Stimulated activated CD8-positive, alpha-beta memory T cell treated with anti-CD3 and anti-CD28 coated beads, Interleukin-4, amount 100 ng/mL, for 1 hour (primary cell): Measurements from ENCODE around the gene STK10.
A peak's percentile ranks its signal among the peaks of the same experiment; 100 is the strongest.
"Not testable (repeated sequence)": the region's sequence is repeated elsewhere in the genome, so short reads cannot be mapped to it uniquely, and the experiment has no call there.

Experiments
- DNase-seq, 2 donors: peaks; one replicate each; pipeline ENCODE4 v3.0.0-alpha.2; 2020; ENCODE audit warnings: low read depth in 2 of 2, low spot score in 1 of 2

The STK10 gene

GRCh38 chr5:172188033-172188892 lies at the start of gene STK10:
TSS of gene STK10 (minus strand) at chr5:172188224. CDS start at chr5:172188042, 182 bp downstream.
- peak; percentile 73 to 80 for DNase-seq

DNA sequence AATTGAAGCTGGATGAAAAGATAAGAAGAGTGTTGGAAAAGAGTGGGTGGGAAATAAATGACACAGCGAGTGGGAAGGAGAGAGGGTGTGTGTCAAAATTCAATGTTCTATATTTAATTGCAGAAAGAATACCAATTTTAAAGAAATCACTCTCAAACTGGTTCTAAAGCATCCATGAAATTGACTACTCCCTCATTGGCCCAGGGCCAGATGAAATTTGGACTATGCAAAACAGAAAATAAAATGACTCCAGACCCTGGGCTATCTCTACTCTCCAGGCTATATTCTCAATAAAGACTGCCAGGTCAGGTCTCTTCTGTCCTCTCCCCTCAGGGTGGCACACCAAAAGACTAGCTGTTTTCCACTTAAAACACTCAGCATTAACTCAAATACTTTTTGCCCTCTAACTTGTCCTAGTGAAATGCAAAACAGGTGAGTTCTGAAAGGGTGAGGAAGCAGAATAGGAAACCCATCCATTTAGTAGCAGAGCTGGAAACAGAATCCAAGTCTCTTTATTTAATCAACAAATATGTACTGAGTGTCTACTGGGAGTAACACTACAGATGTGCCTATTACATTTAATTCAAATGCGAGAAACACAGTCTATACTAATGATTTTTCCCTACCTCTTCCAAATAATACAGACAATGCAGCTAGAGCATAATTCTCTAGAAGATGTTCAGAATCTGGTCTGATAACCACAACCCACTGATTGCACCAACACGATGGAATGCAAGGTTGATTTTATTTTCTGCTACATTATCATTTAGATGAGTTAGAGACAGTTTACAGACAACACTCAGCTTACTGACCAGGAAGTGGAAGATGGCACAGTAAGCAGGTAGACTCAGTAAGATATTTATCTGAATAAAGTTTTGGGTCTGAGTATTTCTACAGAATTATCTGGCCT lies 48.1 kb upstream of the STK10 start:
- no peak for DNase-seq

- no peak for DNase-seq
Observed at GRCh38 chr5:172235132-172235780, 47.2 kb upstream of the STK10 start.

DNA sequence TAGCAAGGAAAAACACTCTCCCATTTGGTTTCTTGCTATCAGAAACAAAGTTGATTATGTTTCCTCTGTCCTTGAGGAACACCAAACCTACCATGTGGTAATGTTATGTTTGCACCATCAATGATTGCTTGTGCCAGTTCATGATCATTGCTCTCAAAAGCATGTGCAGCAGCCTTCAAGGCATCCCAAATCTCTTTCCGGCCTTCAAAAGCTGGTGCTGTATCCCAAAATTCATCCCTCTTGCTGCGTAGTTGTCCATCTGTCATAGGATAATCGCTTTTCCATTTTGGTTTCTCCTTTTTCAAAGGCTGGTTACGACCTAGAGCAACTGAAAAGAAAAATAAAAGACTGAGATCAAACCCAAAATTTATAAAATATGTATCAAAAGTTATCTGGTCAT lies 46.0 kb upstream of the STK10 start:
- DNase-seq: no peak

DNA sequence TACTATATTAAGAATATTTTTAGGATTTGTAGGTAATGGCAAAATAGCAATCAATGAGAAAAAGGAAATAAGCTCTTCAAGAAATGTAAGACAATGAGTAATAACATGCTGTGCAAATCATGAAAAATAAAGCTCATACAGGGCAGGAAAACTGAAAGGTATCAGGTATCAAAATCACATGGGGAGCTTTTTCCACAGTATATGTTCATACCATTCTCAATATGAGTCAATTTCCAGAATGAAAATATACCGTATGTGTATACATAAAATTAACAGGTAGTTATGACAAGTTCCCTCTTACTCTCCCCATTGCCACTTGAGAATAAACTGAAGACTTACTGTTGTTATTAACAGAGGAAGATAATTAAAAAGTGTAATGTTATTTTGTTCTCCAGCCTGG lies 41.9 kb upstream of the STK10 start:
- DNase-seq: no peak

GRCh38 chr5:172224996-172225395 lies 37.0 kb upstream of the STK10 start:
- no peak for DNase-seq

GRCh38 chr5:172223901-172224873 lies 36.2 kb upstream of the STK10 start:
- no peak for DNase-seq

DNA sequence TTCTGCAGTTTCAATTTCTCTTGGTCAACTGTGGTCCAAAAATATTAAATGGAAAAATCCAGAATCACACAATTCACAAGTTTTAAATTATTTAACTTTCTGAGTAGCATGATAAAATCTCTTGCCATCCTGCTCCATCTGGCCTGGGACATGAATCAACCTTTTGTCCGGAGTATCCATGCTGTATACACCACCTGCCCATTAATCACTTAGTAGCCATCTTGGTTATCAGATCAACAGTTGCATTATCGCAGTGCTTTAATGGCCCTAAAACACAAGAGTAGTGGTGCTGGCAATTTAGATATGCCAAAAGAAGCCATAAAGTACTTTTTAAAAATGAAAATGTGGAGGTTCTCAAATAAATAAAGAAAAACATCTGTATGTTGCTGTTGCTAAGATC lies 31.3 kb upstream of the STK10 start:
- DNase-seq: no peak

GRCh38 chr5:172216345-172216744 lies 28.3 kb upstream of the STK10 start:
- DNase-seq: no peak

GRCh38 chr5:172213126-172213525 lies 25.1 kb upstream of the STK10 start:
- DNase-seq: no peak

DNA sequence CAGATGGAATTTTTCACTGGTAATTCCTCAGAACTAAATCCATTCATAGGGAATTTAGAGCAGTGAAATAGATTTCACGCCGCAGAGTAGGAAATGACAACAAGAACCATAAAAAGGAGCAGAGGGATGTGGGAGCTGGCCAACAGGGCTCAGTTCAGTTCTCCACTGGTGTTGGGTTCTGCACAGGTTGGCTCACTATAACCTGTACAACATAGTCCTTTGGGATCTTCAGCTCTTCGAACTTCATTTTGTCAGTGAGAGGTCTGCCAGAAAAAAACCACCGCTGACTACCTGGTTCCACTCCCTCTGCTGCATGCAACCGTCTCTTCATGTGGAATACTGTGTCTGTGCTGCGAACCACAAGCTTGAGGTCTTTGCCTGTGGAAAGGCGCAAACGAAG lies 23.7 kb upstream of the STK10 start:
- no peak for DNase-seq

- DNase-seq: no peak
Observed at GRCh38 chr5:172209714-172210113, 21.7 kb upstream of the STK10 start.

- DNase-seq: no peak
Observed at GRCh38 chr5:172207511-172207910, 19.5 kb upstream of the STK10 start.

GRCh38 chr5:172205984-172206383 lies 18.0 kb upstream of the STK10 start:
- DNase-seq: not testable (repeated sequence)

GRCh38 chr5:172200476-172200875 lies 12.5 kb upstream of the STK10 start:
- DNase-seq: no peak

- no peak for DNase-seq
Observed at GRCh38 chr5:172199446-172199845, 11.4 kb upstream of the STK10 start.

DNA sequence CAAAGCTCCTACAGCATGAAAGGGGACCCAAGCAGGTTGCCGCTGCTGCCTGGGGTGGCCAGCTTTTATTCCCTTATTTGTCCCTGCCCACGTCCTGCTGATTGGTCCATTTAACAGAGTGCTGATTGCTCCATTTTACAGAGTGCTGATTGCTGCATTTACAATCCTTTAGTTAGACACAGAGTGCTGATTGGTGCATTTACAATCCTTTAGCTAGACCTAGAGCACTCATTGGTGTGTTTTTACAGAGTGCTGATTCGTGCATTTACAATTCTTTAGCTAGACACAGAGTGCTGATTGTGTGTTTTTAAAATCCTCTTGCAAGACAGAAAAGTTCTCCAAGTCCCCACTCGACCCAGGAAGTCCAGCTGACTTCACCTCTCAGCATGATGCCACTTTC lies 9.8 kb upstream of the STK10 start:
- DNase-seq: not testable (repeated sequence)

DNA sequence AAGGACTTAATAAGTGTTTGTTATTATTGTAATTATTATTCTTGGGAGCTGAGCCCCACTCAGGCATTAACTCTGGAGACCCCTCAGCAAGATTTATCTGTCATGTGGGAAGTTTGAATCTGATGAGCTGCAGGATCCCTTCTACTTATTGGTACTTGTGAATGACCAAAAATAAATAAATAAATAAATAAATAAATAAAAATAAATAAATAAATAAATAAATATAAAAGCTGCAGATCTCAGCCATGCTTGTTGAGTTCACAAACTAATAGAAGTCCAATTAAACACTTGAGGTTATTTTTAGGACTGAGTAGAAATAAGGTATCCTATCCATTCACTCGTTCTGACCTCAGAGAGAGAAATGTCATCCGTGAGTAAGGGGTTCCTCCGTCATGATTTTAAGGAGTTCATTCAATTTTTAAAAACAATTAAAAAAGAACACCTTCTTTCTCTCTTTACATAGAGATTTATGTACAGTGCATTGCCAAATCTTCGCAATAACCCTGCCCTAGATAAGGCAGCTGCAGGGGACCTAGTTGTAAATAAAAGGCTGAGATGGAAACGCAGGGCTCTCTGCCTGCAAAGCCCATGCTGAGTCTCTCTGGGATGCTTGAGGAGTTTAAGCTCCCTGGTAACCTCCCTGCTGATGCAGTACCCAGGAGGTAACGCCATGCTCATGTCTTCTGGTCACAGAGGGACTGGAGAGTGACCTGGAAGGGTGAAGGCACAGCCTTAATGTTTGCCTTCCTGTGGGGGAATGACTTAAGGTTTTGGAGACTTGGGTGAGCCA lies 7.2 kb upstream of the STK10 start:
- no peak for DNase-seq

GRCh38 chr5:172193872-172194271 lies 5.8 kb upstream of the STK10 start, which contains the start of gene EFCAB9:
TSS of gene EFCAB9 (plus strand) at chr5:172194172. CDS start at chr5:172194173, 1 bp downstream.
- DNase-seq: no peak
